K562 (cell line): ENCODE results near the gene KLHL6. TPM values are rescaled to one million over a fixed set of nuclear protein-coding genes. Genes with fewer than 3 reads are reported as not detected.
A peak's percentile ranks its signal among the peaks of the same experiment; 100 is the strongest.

Experiments
- E2F8 ChIP-seq: fragments of 450-650 bp; IDR thresholded peaks from 2 replicates; pipeline ENCODE4 v1.7.1; 2018; ENCODE audit warnings: mild to moderate bottlenecking, low read depth; ENCODE audit not compliant: partially characterized antibody
- FOXK2 ChIP-seq, 2 experiments: fragments of 450-650 bp; IDR thresholded peaks in 1 of 2; conservative IDR thresholded peaks in 1 of 2; 2 replicates each; pipeline ENCODE4 v1.6.1; 2016; ENCODE audit warnings: low read depth in 2 of 2, mild to moderate bottlenecking in 1 of 2
- HNRNPUL1 ChIP-seq: fragments of 200-400 bp; formaldehyde crosslinking; IDR thresholded peaks from 2 replicates; pipeline ENCODE4 v1.6.1; 2017; ENCODE audit warnings: low read length
- KHSRP ChIP-seq: fragments of 450-650 bp; IDR thresholded peaks from 2 replicates; pipeline ENCODE4 v1.6.1; 2017
- LCOR ChIP-seq: sonication (generic); formaldehyde crosslinking; IDR thresholded peaks from 2 replicates; pipeline ENCODE4 v1.8.0; 2022; ENCODE audit warnings: mild to moderate bottlenecking, missing genetic modification reagents
- MLLT1 ChIP-seq, 2 experiments: fragments of 450-650 bp; IDR thresholded peaks; 2 replicates each; pipeline ENCODE4 v1.6.1; 2016
- NR1H2 ChIP-seq: sonication (generic); formaldehyde crosslinking; IDR thresholded peaks from 2 replicates; pipeline ENCODE4 v1.4.0; 2020; ENCODE audit warnings: mild to moderate bottlenecking, missing genetic modification reagents
- PHB2 ChIP-seq: fragments of 450-650 bp; IDR thresholded peaks from 2 replicates; pipeline ENCODE4 v1.6.1; 2017; ENCODE audit warnings: low read depth
- REST ChIP-seq, 2 experiments: fragments of 450-650 bp; formaldehyde crosslinking in 1 of 2; IDR thresholded peaks; 2 replicates each; pipeline versions ENCODE4 v1.4.0 to v1.6.1; 2014 to 2020; ENCODE audit warnings: mild to moderate bottlenecking in 2 of 2, borderline replicate concordance in 1 of 2, low read depth in 1 of 2
- TAF7 ChIP-seq: fragments of 450-650 bp; IDR thresholded peaks from 2 replicates; pipeline ENCODE4 v1.6.1; 2016; ENCODE audit warnings: missing genetic modification characterization, missing compliant biosample characterization
- ZNF449 ChIP-seq: fragments of 250-450 bp; sonication (Bioruptor Pico); IDR thresholded peaks from 2 replicates; pipeline ENCODE4 v1.8.0; 2022; ENCODE audit warnings: moderate library complexity, mild to moderate bottlenecking, inconsistent platforms
- polyA plus RNA-seq, 8 experiments: library from polyadenylated mRNA; depleted of rRNA in 4 of 8; stranded (reverse) in 5 of 8; unstranded in 3 of 8; fragments of >200 nt; fragmentation: Nextera tagmentation in 2 of 8; fragmentation: Illumina TruSeq in 1 of 8; extraction: Ambion mirVana in 2 of 8; extraction: Trizol in 1 of 8; gene quantifications; 2 replicates each; pipeline versions ENCODE4 v1.2.1 to v1.2.3, GENCODE V29; 2011 to 2014; ENCODE audit warnings: inconsistent platforms in 1 of 8, missing spikeins in 1 of 8
- total RNA-seq, 7 experiments: library from RNA; depleted of rRNA in 6 of 7; stranded (reverse); fragments of >200 nt in 6 of 7; fragmentation: Illumina TruSeq in 2 of 7; extraction: Trizol in 2 of 7; gene quantifications; 2 replicates each; pipeline versions ENCODE4 v1.2.1 to v1.2.3, GENCODE V29; 2011 to 2021; ENCODE audit warnings: low replicate concordance in 1 of 7

The KLHL6 gene
- total and polyA plus RNA-seq, 9 of the 15 experiments (the other 6 are each of a cell fraction or from before 2014, with no cell fraction given), result 0.18 to 2.1 (median 1.4) TPM

- TF ChIP-seq E2F8, result peak; percentile 49
- TF ChIP-seq ZNF449 (CRISPR knock-in tag), result no peak
- peak; percentile 39 to 68; a peak in 2 of 4 replicates for TF ChIP-seq FOXK2 (conservative IDR thresholded peaks at IDR 0.05 in 1 of 2, IDR thresholded peaks at IDR 0.05 in 1 of 2; ENCODE audit: low read depth in 2 of 2)
- 0 out of 2 replicates have a peak, but pooled peaks have one; percentile 70 for TF ChIP-seq NR1H2
- TF ChIP-seq TAF7 (tag), result peak; percentile 92
- peak; percentile 76; the same call in 1 of the 2 replicates for TF ChIP-seq LCOR
- TF ChIP-seq HNRNPUL1, result no peak
- no peak for TF ChIP-seq REST (IDR thresholded peaks at IDR 0.05; ENCODE audit: borderline replicate concordance)
- TF ChIP-seq REST (CRISPR knock-in tag; IDR thresholded peaks at IDR 0.05; ENCODE audit: low read depth), result no peak; the same call in 1 of the 2 replicates
- peak; percentile 70 to 81; a peak in 2 of 4 replicates for TF ChIP-seq MLLT1 (IDR thresholded peaks at IDR 0.05)
- TF ChIP-seq KHSRP, result no peak
- TF ChIP-seq PHB2, result no peak
These were observed 108.1 kb downstream of the KLHL6 start (continued) for GRCh38 chr3:183447206-183448001.
